AG04449 (cell line): ENCODE measurements around the gene EHMT2.
A peak's percentile ranks its signal among the peaks of the same experiment; 100 is the strongest.

ENCODE experiments used
- CTCF ChIA-PET: fragments of 350-600 bp; formaldehyde crosslinking; extraction: SDS; loops from one replicate; lab custom pipeline; 2021; ENCODE audit warnings: antibody characterized with exemption; lab: Yijun Ruan, JAX
- POLR2A ChIA-PET: fragments of 400-600, 350-600 bp; formaldehyde crosslinking; extraction: SDS; loops from one replicate; lab custom pipeline; 2020; ENCODE audit warnings: antibody characterized with exemption, inconsistent platforms; lab: Yijun Ruan, JAX
- DNase-seq: peaks from one replicate; pipeline ENCODE4 v3.0.0-alpha.2; 2010; ENCODE audit warnings: low read depth, low spot score
- H3K4me3 ChIP-seq: 2 replicates; pipeline ENCODE4 v1.5.1; 2011; ENCODE audit warnings: low read depth, mild to moderate bottlenecking, control low read depth, low read length
- CTCF ChIP-seq: IDR thresholded peaks from one replicate; pipeline ENCODE4 v1.5.1; 2011; ENCODE audit warnings: mild to moderate bottlenecking, moderate library complexity, low read length, control low read depth, inconsistent platforms; ENCODE audit not compliant: insufficient read depth; ENCODE audit errors: missing control alignments

Gene EHMT2

GRCh38 chr6:31901953-31902643 is 4.6 kb upstream of the EHMT2 start, which contains the start of gene ZBTB12:
Gene ZBTB12 (minus strand): TSS chr6:31902086. CDS start chr6:31901305, 781 bp downstream.
- peak; percentile 80 for DNase-seq
- POLR2A ChIA-PET: interaction anchor here (0.7 to 2.3 kb wide), 5 partner anchors 11 to 75 kb away, joined by 3 to 6 read pairs (median 4); partner anchors contain the start of genes HSPA1B, NELFE, NEU1 and SKIC2
- no peak for TF ChIP-seq CTCF
- CTCF ChIA-PET: interaction anchor here (1.0 to 6.6 kb wide), 2 partner anchors 15 to 50 kb away, joined by 4 to 35 read pairs; no protein-coding TSS in a partner anchor
- peak within 1 kb of the TSS; percentile 73 for H3K4me3 ChIP-seq

GRCh38 chr6:31901415-31901952 is 4.0 kb upstream of the EHMT2 start:
- TF ChIP-seq CTCF: no peak
- CTCF ChIA-PET: interaction anchor here (1.3 to 6.6 kb wide), 2 partner anchors 12 to 50 kb away, joined by 3 to 35 read pairs; no protein-coding TSS in a partner anchor

GRCh38 chr6:31900917-31901414 is 3.5 kb upstream of the EHMT2 start:
- POLR2A ChIA-PET: interaction anchor here (1.5 to 2.3 kb wide), 2 partner anchors 38 to 73 kb away, joined by 5 to 6 read pairs; partner anchors contain the start of genes HSPA1B and NEU1
- no peak for TF ChIP-seq CTCF
- no peak for DNase-seq
- peak overlapping the region; percentile 73 for H3K4me3 ChIP-seq
- CTCF ChIA-PET: interaction anchor here (1.3 to 6.6 kb wide), 2 partner anchors 11 to 51 kb away, joined by 3 to 35 read pairs; no protein-coding TSS in a partner anchor

More at GRCh38 chr6:31901415-31901952, 4.0 kb upstream of the EHMT2 start:
- no peak for DNase-seq
- POLR2A ChIA-PET: interaction anchor here (1.4 to 2.3 kb wide), 3 partner anchors 39 to 74 kb away, joined by 3 to 6 read pairs (median 5); partner anchors contain the start of genes HSPA1B and NEU1
- H3K4me3 ChIP-seq: peak overlapping the region; percentile 73

GRCh38 chr6:31899882-31900722 is 2.6 kb upstream of the EHMT2 start:
- CTCF ChIA-PET: interaction anchor here (1.3 to 6.6 kb wide), 2 partner anchors 11 to 52 kb away, joined by 3 to 35 read pairs; no protein-coding TSS in a partner anchor
- TF ChIP-seq CTCF: no peak
- no peak for DNase-seq
- POLR2A ChIA-PET: no interaction called here
- no peak overlapping the region; the same call in 1 of the 2 replicates for H3K4me3 ChIP-seq

- CTCF ChIA-PET: interaction anchor here (1.0 to 2.6 kb wide), 2 partner anchors 53 to 66 kb away, joined by 3 to 17 read pairs; no protein-coding TSS in a partner anchor
- no peak for TF ChIP-seq CTCF
- POLR2A ChIA-PET: no interaction called here
- no peak overlapping the region for H3K4me3 ChIP-seq
- DNase-seq: no peak
These were observed 1.7 kb upstream of the EHMT2 start for GRCh38 chr6:31899215-31899614.
